ENCODE measurements around the gene ZNF385B.

Gene ZNF385B

DNA sequence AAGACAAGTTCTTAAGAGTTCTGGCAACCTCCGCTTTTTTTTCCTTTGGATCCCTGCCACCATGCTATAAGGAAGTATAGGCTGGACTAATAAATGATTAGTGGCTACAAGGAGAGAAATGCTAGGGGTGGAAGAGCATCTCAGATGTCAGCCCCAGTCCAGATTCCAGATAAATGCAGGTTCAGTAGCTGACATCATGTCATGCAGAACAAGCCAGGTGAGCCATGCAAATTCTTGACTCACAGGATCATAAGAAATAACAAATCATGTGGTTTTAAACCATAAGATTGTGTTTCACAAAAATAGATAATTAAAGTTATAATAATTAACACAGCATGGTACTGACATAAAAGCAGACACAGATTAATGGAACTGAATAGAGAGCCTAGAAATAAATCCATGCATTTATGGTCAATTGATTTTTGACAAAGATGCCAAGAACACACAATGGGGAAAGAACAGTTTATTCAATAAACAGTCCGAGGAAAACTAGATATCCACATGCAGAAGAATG lies 443.9 kb downstream of the ZNF385B start:
- Histone ChIP-seq H3K27me3 (ENCODE audit: control insufficient read depth in 5 of 5, insufficient read depth in 4 of 5, low read length in 5 of 5) (no peaks in the 10 kb centered on the region), H3K27ac (ENCODE audit: low read depth, low read length) (no peak overlapping the region), H3K9me3 (ENCODE audit: control insufficient read depth in 5 of 5, low read length in 5 of 5) (no peaks in the 10 kb centered on the region), H3K4me1 (ENCODE audit: control insufficient read depth in 5 of 5, insufficient read depth in 5 of 5, low read length in 5 of 5) (peaks cover 0 to 2% (median 0%) of the 10 kb centered on the region in 5 donors), H3K4me3 (ENCODE audit: low read depth in 1 of 5, low read length in 5 of 5) (no peak overlapping the region), H3K9ac (ENCODE audit: low read length in 5 of 5) (no peak overlapping the region), H3K36me3 (ENCODE audit: control insufficient read depth in 5 of 5, insufficient read depth in 5 of 5, low read length in 5 of 5) (no peaks in the 10 kb centered on the region)

DNA sequence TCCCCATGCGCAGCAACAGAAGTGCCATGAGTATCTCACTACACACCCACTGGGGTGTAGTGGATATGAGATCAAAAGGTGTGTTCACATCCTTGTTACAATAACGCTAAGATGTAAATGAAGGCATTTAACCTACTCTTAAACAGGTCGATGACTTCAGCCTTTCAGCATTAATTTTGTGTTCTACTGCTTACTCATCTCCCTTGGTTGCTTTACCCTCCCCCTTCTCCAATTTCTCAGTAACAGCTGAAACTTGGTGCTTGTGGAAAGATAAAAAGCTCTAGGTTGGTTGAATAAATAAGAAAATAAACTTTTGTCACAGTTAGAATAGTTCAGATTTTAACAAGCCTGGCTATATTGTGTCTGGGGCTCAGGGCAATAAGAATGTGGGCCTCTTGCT lies 449.3 kb downstream of the ZNF385B start:
- Histone ChIP-seq H3K36me3 (ENCODE audit: control insufficient read depth in 5 of 5, insufficient read depth in 5 of 5, low read length in 5 of 5) (no peaks in the 10 kb centered on the region), H3K4me1 (ENCODE audit: control insufficient read depth in 5 of 5, insufficient read depth in 5 of 5, low read length in 5 of 5) (peaks cover 0 to 6% (median 2%) of the 10 kb centered on the region in 5 donors), H3K4me3 (ENCODE audit: low read depth in 1 of 5, low read length in 5 of 5) (no peak overlapping the region), H3K27me3 (ENCODE audit: control insufficient read depth in 5 of 5, insufficient read depth in 4 of 5, low read length in 5 of 5) (no peaks in the 10 kb centered on the region), H3K9ac (ENCODE audit: low read length in 5 of 5) (no peak overlapping the region), H3K27ac (ENCODE audit: low read depth, low read length) (no peak overlapping the region), H3K9me3 (ENCODE audit: control insufficient read depth in 5 of 5, low read length in 5 of 5) (no peaks in the 10 kb centered on the region)

DNA sequence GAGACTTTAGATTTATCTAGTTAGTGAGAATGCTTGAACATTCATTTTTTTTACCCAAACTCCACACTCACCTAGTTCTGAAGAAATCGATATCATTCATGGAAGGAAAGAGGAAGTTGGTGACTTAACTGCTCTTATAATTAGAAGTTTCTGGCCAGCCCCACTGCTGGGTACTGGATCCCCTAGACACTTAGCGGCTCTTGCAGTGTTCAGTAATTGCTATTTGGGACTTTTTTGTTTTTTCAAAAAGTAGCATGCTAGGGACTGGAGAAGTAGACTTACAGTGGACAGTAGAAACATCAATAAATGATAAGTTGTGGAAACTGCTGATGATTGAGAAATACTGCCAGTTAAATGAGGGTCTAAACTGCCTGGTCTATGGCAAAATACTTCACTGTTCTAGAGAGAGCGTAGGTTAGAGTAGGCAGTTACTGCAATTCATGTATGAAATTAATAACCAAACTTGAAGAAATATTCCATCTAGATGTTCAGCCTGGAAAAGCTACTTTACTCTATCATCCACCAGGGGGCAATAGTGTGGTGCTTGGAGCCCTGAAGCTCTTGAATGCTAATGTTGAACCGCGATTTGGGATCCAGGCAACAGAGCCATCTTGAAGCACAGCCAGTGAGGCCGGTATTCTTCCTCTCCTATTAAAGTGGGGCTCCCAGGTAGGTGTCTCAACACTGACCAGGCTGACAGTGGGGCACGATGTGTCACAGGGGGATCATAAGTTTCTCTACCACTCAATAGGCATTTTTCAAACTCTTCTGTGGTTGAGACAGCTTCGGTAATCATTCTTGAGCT lies 450.7 kb downstream of the ZNF385B start:
- Histone ChIP-seq H3K4me3 (ENCODE audit: low read depth in 1 of 5, low read length in 5 of 5) (peak overlapping the region in 1 of 5 donors; percentile 40), H3K9me3 (ENCODE audit: control insufficient read depth in 5 of 5, low read length in 5 of 5) (no peaks in the 10 kb centered on the region), H3K27me3 (ENCODE audit: control insufficient read depth in 5 of 5, insufficient read depth in 4 of 5, low read length in 5 of 5) (no peaks in the 10 kb centered on the region), H3K9ac (ENCODE audit: low read length in 5 of 5) (no peak overlapping the region), H3K27ac (ENCODE audit: low read depth, low read length) (no peak overlapping the region), H3K4me1 (ENCODE audit: control insufficient read depth in 5 of 5, insufficient read depth in 5 of 5, low read length in 5 of 5) (peaks cover 0 to 6% (median 2%) of the 10 kb centered on the region in 5 donors), H3K36me3 (ENCODE audit: control insufficient read depth in 5 of 5, insufficient read depth in 5 of 5, low read length in 5 of 5) (no peaks in the 10 kb centered on the region)

DNA sequence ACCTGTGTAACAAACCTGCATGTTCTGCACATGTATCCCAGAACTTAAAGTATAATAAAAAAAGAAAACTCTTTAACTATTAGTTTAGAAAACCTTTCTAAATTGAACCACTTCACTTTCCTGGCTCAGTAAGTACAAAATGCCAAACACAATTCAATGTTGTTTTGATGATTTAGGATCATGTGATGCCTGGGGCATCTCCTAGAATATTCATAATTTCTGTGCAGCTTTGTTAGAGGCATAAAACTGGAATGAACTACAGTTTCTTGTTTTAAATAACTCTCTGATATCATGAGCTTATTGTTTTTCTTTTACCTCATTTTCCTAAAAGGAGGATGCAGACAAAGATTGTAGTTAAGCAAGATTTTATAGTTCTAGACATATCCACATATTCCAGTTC lies 457.8 kb downstream of the ZNF385B start:
- no peaks in the 10 kb centered on the region for H3K27me3 ChIP-seq (ENCODE audit: control insufficient read depth in 5 of 5, insufficient read depth in 4 of 5, low read length in 5 of 5)
- no peaks in the 10 kb centered on the region for H3K4me1 ChIP-seq (ENCODE audit: control insufficient read depth in 5 of 5, insufficient read depth in 5 of 5, low read length in 5 of 5)
- no peak overlapping the region for H3K4me3 ChIP-seq (ENCODE audit: low read depth in 1 of 5, low read length in 5 of 5)
- H3K9me3 ChIP-seq (ENCODE audit: control insufficient read depth in 5 of 5, low read length in 5 of 5), result no peaks in the 10 kb centered on the region
- H3K36me3 ChIP-seq (ENCODE audit: control insufficient read depth in 5 of 5, insufficient read depth in 5 of 5, low read length in 5 of 5), result no peaks in the 10 kb centered on the region
- no peak overlapping the region for H3K27ac ChIP-seq (ENCODE audit: low read depth, low read length)
- H3K9ac ChIP-seq (ENCODE audit: low read length in 5 of 5), result no peak overlapping the region

DNA sequence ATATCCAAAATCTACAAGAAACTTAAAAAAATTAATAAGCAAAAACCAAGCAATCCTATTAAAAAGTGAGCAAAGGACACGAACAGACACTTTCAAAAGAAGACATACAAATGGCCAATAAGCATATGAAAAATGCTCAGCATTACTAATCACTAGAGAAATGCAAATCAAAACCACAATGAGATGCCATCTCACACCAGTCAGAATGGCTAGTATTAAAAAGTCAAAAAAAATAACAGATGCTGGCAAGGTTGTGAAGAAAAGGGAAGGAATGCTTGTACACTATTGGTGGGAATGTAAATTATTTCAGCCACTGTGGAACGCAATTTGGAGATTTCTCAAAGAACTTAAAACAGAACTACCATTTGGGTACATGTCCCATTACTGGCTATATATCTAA lies 467.9 kb downstream of the ZNF385B start:
- H3K9me3 ChIP-seq (ENCODE audit: control insufficient read depth in 5 of 5, low read length in 5 of 5), result peaks cover 0 to 3% (median 0%) of the 10 kb centered on the region in 5 donors
- no peak overlapping the region for H3K9ac ChIP-seq (ENCODE audit: low read length in 5 of 5)
- no peak overlapping the region for H3K4me3 ChIP-seq (ENCODE audit: low read depth in 1 of 5, low read length in 5 of 5)
- no peaks in the 10 kb centered on the region for H3K27me3 ChIP-seq (ENCODE audit: control insufficient read depth in 5 of 5, insufficient read depth in 4 of 5, low read length in 5 of 5)
- H3K4me1 ChIP-seq (ENCODE audit: control insufficient read depth in 5 of 5, insufficient read depth in 5 of 5, low read length in 5 of 5), result no peaks in the 10 kb centered on the region
- H3K27ac ChIP-seq (ENCODE audit: low read depth, low read length), result no peak overlapping the region
- H3K36me3 ChIP-seq (ENCODE audit: control insufficient read depth in 5 of 5, insufficient read depth in 5 of 5, low read length in 5 of 5), result no peaks in the 10 kb centered on the region

Measured in subcutaneous abdominal adipose tissue (tissue), 5 donors.